ENCODE data around the gene LPP. TPM values are rescaled to one million over a fixed set of nuclear protein-coding genes. Genes with fewer than 3 reads are reported as not detected.

The LPP gene
- total RNA-seq, 2 donors from 2014 or later, result 52.7 to 53.4 TPM

GRCh38 chr3:188814581-188814980 lies 660.6 kb downstream of the LPP start:
- DNase-seq (ENCODE audit: low spot score in 2 of 2) (no peak), ATAC-seq (no peak)
- Mint-ChIP-seq H3K36me3 (no peaks in the 10 kb centered on the region), H3K9me3 (peaks cover 0 to 8% of the 10 kb centered on the region in 2 donors), H3K27ac (no peak overlapping the region)

- DNase-seq (ENCODE audit: low spot score in 2 of 2), result no peak
- H3K9me3 Mint-ChIP-seq, result peaks cover 0 to 5% of the 10 kb centered on the region in 2 donors
- H3K36me3 Mint-ChIP-seq, result no peaks in the 10 kb centered on the region
- no peak for ATAC-seq
- H3K27ac Mint-ChIP-seq, result no peak overlapping the region
Observed at GRCh38 chr3:188817103-188817934, 663.4 kb downstream of the LPP start.

DNA sequence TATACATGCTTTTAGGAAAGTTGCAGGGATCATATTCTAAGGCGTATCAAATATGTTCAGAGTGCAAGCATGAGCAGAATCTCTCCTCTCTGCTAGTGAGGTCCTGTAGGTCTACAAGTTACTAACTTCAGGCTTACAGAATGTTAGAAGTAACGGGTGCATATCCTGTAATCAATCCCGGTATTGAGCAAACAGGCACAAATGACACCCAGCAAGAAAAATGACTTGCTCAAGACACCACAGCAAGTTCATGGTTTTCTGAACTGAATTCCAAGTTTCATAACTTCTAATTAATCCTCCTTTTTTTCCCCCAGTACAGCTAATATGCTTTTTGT lies 663.9 kb downstream of the LPP start:
- ATAC-seq (no peak), DNase-seq (ENCODE audit: low spot score in 2 of 2) (no peak)
- Mint-ChIP-seq H3K36me3 (no peaks in the 10 kb centered on the region), H3K9me3 (peaks cover 0 to 5% of the 10 kb centered on the region in 2 donors), H3K27ac (no peak overlapping the region)

GRCh38 chr3:188818282-188818681 lies 664.3 kb downstream of the LPP start:
- H3K27ac Mint-ChIP-seq, result no peak overlapping the region
- H3K36me3 Mint-ChIP-seq, result no peaks in the 10 kb centered on the region
- DNase-seq (ENCODE audit: low spot score in 2 of 2), result no peak
- ATAC-seq, result no peak
- peaks cover 0 to 5% of the 10 kb centered on the region in 2 donors for H3K9me3 Mint-ChIP-seq

GRCh38 chr3:188819939-188820338 lies 666.0 kb downstream of the LPP start:
- no peak overlapping the region for H3K27ac Mint-ChIP-seq
- no peak for ATAC-seq
- H3K9me3 Mint-ChIP-seq, result no peaks in the 10 kb centered on the region
- no peaks in the 10 kb centered on the region for H3K36me3 Mint-ChIP-seq
- DNase-seq (ENCODE audit: low spot score in 2 of 2), result no peak

DNA sequence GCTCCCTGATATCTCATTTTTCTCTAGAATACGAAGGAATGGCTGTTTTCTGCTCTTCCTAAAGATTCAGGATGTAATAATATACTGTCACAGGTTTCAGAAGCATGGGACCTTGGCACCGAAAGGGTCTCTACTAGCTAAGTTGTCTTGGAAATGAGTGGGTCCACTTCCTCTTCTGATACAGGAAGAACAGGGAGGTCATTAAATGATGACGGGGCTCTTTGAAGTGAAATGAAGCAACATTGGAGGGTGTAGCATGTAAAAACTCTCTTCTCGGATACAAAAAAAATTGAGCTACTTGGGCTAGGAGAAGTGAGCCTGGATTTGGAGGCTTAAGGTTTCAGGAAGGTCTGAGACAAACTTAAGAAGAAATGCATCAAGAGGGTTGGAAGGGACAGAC lies 668.0 kb downstream of the LPP start:
- Mint-ChIP-seq H3K36me3 (no peaks in the 10 kb centered on the region), H3K9me3 (no peaks in the 10 kb centered on the region), H3K27ac (no peak overlapping the region)
- no peak for ATAC-seq
- no peak for DNase-seq (ENCODE audit: low spot score in 2 of 2)

GRCh38 chr3:188822411-188822810 lies 668.5 kb downstream of the LPP start:
- DNase-seq (ENCODE audit: low spot score in 2 of 2), result no peak
- no peaks in the 10 kb centered on the region for H3K36me3 Mint-ChIP-seq
- no peaks in the 10 kb centered on the region for H3K9me3 Mint-ChIP-seq
- no peak for ATAC-seq
- H3K27ac Mint-ChIP-seq, result no peak overlapping the region

DNA sequence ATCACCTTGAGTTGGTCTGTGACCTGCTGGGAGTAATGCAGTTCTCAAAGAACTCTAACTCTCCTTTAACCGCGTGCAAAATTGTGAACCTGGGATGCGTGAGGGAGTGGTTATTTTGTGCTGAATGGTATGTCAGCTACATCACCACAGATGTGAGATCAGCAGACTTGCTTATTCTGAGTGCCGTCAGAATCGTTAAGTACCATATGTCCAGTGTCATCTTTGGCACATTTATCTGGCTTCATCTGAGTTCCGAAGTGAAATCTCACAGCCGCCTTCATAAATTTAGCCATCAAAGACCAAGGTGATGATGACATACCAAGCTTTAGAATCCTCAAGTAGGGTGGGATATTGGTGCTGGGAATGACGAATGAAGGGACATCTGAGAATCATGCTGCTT lies 670.6 kb downstream of the LPP start:
- ATAC-seq (no peak), DNase-seq (ENCODE audit: low spot score in 2 of 2) (no peak)
- Mint-ChIP-seq H3K27ac (no peak overlapping the region), H3K9me3 (no peaks in the 10 kb centered on the region), H3K36me3 (no peaks in the 10 kb centered on the region)

GRCh38 chr3:188825901-188826300 lies 671.9 kb downstream of the LPP start:
- Mint-ChIP-seq H3K27ac (no peak overlapping the region), H3K9me3 (no peaks in the 10 kb centered on the region), H3K36me3 (no peaks in the 10 kb centered on the region)
- no peak for ATAC-seq
- DNase-seq (ENCODE audit: low spot score in 2 of 2), result no peak

DNA sequence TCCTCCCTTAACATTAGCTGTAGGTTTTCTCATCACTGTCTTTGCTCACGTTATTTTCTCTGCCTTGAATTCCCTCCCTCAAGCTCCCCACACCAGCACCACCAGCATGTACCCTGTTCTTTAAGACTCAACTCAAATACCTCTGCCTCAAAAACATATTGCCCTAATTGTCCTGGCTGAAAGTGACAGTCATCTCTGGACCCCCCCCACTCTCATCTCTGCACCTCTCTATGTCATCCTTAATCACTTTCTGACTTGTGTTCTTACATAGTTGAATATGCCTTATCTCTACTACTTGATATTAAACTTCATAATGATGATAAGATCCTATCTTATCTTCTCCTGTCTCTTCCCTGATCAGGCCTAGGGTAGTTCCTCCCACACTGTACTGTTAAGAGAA lies 672.6 kb downstream of the LPP start:
- no peak for DNase-seq (ENCODE audit: low spot score in 2 of 2)
- Mint-ChIP-seq H3K36me3 (no peaks in the 10 kb centered on the region), H3K9me3 (no peaks in the 10 kb centered on the region), H3K27ac (no peak overlapping the region)
- peak; percentile 43 to 79 for ATAC-seq

- Mint-ChIP-seq H3K36me3 (no peaks in the 10 kb centered on the region), H3K9me3 (no peaks in the 10 kb centered on the region), H3K27ac (no peak overlapping the region)
- peak in 1 of 2 donors; percentile 38 for ATAC-seq
- no peak for DNase-seq (ENCODE audit: low spot score in 2 of 2)
Observed at GRCh38 chr3:188827103-188827502, 673.1 kb downstream of the LPP start.

- Mint-ChIP-seq H3K27ac (no peak overlapping the region), H3K36me3 (no peaks in the 10 kb centered on the region), H3K9me3 (no peaks in the 10 kb centered on the region)
- DNase-seq (ENCODE audit: low spot score in 2 of 2) (no peak), ATAC-seq (no peak)
Observed at GRCh38 chr3:188827576-188827975, 673.6 kb downstream of the LPP start.

GRCh38 chr3:188829130-188829529 lies 675.2 kb downstream of the LPP start:
- Mint-ChIP-seq H3K36me3 (no peaks in the 10 kb centered on the region), H3K9me3 (no peaks in the 10 kb centered on the region), H3K27ac (no peak overlapping the region)
- no peak for DNase-seq (ENCODE audit: low spot score in 2 of 2)
- ATAC-seq, result no peak

DNA sequence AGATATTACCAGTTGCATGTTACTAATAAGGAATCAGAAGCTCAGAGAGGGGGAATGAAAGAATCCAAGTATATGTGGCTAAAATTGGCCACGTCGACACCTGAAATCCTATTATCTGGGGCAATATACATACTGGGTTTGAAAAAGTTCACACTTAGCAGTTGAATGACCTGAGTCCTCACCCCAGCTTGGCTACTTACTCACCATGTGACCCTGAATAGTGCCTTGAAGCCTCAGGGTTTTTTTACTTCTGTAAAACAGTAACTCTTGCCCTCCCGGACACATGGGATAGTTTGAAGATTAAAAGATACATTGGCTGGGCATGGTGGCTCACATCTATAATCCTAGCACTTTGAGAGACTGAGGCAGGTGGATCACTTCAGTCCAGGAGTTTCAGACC lies 675.6 kb downstream of the LPP start:
- Mint-ChIP-seq H3K27ac (no peak overlapping the region), H3K9me3 (no peaks in the 10 kb centered on the region), H3K36me3 (no peaks in the 10 kb centered on the region)
- DNase-seq (ENCODE audit: low spot score in 2 of 2) (no peak), ATAC-seq (no peak)

DNA sequence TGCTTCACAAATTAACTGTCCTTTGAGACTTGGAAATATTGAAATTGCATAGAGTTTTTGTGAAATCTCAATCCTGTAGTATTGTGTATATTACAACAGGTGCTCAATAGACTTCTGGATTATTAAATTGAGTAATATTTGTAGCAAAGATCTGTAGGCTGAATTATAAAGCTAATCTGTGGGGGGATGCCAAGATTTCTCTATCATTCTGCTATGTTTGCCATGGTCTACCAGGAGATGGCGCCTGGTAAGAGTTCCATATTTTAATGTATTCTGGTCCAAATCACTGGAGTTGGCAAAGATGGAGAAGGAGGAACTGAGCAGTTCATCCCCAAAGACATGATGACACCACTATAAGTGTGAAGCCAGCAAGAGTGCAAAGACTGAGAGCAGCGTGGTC lies 676.9 kb downstream of the LPP start:
- ATAC-seq (no peak), DNase-seq (ENCODE audit: low spot score in 2 of 2) (no peak)
- no peaks in the 10 kb centered on the region for H3K36me3 Mint-ChIP-seq
- H3K9me3 Mint-ChIP-seq, result no peaks in the 10 kb centered on the region
- no peak overlapping the region for H3K27ac Mint-ChIP-seq

DNA sequence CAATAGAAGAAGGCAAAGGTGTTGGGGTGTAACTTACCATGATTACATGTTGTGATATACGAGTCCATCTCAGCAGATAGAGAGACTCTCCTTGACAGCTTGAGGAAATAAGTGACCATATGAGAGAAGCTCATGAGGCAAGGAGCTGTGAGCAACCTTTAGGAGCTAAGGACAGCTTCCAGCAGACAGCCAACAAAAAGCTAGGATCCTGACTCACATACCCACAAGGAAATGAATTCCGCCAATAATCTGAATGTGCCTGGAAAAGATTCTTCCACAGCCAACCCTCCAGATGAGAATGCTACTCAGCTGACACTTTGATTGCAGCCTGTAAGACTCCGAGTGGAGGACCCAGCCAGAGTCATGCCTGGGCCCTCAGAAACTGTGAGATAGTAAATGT lies 678.2 kb downstream of the LPP start:
- Mint-ChIP-seq H3K27ac (no peak overlapping the region), H3K9me3 (no peaks in the 10 kb centered on the region), H3K36me3 (no peaks in the 10 kb centered on the region)
- no peak for ATAC-seq
- DNase-seq (ENCODE audit: low spot score in 2 of 2), result no peak

GRCh38 chr3:188832961-188833721 lies 679.2 kb downstream of the LPP start:
- ATAC-seq (no peak), DNase-seq (ENCODE audit: low spot score in 2 of 2) (no peak)
- Mint-ChIP-seq H3K27ac (no peak overlapping the region), H3K36me3 (no peaks in the 10 kb centered on the region), H3K9me3 (no peaks in the 10 kb centered on the region)

GRCh38 chr3:188834349-188834748 lies 680.4 kb downstream of the LPP start:
- no peak for DNase-seq (ENCODE audit: low spot score in 2 of 2)

More at GRCh38 chr3:188834349-188834748, 680.4 kb downstream of the LPP start:
- Mint-ChIP-seq H3K27ac (no peak overlapping the region), H3K9me3 (peaks cover 0 to 5% of the 10 kb centered on the region in 2 donors), H3K36me3 (no peaks in the 10 kb centered on the region)
- peak in 1 of 2 donors; percentile 59 for ATAC-seq

Measured in activated naive CD4-positive, alpha-beta T cell treated with anti-CD3 and anti-CD28 coated beads, Interleukin-2, amount 50 U/mL, for 72 hours (primary cell).